NCI-H2029 treated with DMSO at 0.1 percent for 48 hours (cell line): ENCODE measurements around the gene TIMM8B.
"Not testable (repeated sequence)": the region's sequence is repeated elsewhere in the genome, so short reads cannot be mapped to it uniquely, and the experiment has no call there.

Source experiments
- DNase-seq: peaks from one replicate; lab custom pipeline; 2025; lab: John Stamatoyannopoulos, UW

TIMM8B gene

DNA sequence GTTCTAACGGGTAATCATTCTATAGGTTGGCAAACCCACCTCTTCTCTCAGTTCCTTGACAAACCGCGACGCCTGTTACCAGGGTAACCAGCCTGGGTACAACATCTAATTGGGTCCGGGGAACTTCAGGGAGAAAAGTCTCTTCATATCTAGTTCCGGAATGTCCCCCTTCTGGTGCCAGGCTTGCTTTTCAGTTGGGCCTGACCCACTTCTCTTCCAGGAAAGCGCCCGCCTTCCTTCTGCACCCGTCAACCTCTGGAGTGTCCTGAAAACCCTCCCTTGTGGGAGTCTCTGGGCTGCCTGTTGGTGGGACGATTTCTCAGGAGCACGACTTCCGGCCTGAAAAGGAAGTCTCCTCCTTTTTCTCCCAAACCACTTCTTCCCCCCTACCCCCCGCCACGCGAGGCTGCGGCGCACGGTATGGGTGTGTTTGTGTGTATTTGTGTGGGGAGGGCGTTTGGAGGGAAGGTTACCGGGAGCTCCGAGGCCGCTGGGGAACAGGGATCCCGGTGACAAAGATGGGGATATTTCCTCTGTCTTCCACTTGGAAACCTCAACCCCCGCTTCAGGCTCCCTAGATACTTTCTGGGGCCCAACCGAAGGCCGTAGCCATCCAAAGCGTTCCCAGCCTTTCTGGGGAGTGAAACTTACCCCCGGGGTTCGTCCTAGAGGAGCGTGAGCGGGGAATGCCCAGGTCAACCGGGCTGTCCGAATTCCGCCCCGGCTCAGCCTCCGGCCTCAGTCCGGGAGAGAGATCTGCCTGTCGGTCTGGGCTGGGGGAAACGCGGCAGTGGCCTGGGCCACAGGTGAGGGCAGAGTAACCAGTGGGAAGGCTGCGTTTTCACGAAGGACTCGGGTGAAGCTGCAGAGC lies 12.4 kb downstream of the TIMM8B start, which contains the start of the genes NKAPD1 and PIH1D2:
NKAPD1 (plus strand) TSS at position 359 of the 871 bp plus-strand sequence. CDS start 1,276 bp downstream, outside the sequence.
PIH1D2 (minus strand) TSS at position 77 of the 871 bp plus-strand sequence. CDS start 843 bp downstream, outside the sequence.
- peak; percentile 81 for DNase-seq

DNA sequence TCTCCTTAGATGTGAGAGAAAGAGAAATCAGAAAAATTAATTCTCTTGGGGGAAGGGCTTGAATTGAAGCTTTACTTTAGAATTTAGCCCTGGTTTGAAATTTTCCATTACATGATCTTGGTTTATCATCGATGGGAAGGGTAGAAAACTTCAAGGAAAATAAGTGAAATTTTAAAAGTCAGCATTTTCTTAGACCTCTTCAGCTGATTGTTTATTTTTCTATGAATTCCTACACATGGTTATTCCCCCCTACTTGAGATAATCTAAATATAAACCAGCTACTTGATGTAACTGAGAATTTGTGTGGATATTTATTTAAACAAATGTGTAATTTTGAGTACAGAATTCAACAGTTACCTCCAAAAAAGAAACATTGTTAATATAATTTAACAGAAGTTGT lies 23.6 kb downstream of the TIMM8B start:
- DNase-seq: no peak

DNA sequence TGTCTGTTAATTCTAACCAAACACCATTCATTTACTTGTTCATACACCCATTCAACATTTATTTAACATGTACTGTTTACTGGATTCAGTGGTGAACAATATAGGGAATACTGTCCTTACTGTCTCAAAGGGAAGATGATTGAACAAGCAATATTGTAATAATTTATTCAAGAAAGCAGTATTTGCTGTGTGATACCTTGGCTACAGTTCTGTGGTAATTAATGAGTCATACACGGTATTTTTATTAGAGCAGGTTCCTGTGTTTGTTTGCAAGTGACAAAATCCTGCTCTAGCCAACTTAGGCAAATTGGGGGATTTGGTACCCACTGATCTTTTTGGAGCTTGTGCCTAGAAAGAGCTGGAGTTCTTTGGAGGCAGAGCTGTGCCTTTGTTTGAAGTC lies 28.5 kb downstream of the TIMM8B start:
- no peak for DNase-seq

DNA sequence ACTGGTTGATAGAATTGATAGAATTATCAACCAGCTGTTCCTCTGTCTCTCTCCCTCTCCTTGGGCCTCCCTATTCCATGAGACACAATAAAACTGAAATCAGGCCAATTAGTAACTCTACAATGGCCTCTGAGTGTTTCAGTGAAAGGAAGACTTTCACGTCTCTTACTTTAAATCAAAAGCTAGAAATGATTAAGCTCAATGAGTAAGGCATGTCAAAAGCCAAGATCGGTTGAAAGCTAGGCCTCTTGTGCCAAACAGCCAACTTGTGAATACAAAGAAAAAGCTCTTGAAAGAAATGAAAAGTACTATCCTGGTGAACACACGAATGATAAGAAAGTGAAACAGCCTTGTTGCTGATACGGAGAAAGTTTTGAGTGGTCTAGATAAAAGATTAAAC lies 29.4 kb downstream of the TIMM8B start:
- DNase-seq: no peak

DNA sequence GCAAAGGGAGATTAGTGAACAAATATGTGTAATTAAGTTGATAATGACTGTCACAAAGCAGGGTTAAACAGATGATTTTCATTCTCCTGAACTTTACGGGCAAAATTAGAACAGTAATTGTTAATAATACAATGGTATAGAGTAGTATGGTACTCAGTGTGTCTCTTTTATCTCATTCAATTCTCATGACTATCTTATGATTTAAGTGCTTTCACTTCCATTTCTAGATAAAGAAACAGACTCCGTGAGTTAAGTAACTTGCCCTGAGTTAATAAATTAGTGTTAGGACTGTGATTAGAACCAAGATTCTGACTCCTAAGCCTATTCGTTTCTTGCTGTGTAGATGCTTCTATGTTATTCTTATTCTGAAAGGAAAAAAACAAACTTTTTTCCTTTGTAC lies 34.8 kb downstream of the TIMM8B start:
- no peak for DNase-seq

DNA sequence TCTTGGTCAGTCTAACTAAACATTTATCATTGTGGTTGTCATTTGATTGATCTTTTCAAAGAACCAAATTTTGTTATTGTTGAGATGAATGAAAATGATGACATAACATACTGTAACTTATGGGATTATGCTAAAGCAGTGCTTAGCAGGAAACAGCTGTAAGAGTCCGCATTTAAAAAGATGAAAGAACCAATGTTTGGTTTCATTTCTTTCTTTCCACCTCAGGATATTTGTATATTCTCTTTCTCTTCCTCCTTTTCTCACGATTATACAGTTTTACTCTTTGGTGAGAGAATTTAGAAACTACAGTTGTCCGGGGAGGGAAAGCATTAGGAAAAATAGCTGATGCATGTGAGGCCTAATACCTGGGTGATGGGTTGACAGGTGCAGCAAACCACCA lies 35.8 kb downstream of the TIMM8B start:
- no peak for DNase-seq

DNA sequence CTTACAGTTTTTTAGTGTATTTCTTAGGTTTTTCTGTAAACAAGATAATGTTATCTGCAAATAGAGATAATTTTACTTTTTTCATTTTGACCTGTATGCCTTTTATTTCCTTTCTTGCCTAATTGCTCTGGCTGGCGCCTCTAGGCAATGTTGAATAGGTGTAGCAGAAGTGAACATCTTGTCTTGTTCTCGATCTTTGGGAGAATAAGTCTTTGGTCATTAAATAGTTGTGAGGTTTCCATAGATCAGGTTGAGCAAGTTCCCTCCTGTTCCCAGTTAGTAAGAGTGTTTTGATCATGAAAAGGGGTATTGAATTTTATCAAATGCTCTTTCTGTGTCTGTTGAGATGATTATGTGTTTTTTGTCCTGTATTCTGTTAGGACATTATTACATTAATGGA lies 36.8 kb downstream of the TIMM8B start:
- no peak for DNase-seq

DNA sequence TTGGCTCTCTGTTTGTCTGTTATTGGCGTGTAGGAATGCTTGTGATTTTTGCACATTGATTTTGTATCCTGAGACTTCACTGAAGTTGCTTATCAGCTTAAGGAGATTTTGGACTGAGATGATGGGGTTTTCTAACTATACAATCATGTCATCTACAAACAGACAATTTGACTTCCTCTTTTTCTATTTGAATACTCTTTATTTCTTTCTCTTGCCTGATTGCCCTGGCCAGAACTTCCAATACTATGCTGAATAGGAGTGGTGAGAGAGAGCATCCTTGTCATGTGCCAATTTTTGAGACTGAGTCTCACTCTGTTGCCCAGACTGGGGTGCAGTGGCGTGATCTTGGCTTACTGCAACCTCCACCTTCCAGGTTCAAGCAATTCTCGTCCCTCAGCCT lies 38.3 kb downstream of the TIMM8B start:
- DNase-seq: not testable (repeated sequence)

DNA sequence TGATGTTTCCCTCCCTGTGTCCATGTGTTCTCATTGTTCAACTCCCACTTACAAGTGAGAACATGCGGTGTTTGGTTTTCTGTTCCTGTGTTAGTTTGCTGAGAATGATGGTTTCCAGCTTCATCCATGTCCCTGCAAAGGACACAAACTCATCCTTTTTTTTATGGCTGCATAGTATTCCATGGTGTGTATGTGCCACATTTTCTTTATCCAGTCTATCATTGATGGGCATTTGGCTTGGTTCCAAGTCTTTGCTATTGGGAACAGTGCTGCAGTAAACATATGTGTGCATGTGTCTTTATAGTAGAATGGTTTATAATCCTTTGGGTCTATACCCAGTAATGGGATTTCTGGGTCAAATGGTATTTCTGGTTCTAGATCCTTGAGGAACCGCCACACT lies 39.9 kb downstream of the TIMM8B start:
- DNase-seq: not testable (repeated sequence)

DNA sequence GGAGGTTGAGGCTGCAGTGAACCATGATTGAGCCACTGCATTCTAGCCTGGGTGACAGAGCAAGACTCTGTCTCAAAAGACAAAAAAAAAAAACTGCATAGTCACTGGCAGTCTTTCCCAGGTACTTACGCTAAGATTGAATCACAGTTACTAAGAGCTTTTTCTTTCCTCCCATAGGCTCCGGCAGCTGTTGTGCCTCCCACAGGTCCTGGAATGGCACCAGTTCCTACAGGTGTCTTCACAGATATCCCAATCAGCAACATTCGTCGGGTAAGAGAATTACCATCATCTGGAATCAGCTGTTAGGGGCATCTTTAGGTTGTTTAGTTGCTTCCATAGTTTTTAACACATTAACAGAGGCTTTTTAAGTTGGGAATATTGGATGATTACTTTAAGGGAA lies 41.6 kb downstream of the TIMM8B start:
- DNase-seq: no peak

DNA sequence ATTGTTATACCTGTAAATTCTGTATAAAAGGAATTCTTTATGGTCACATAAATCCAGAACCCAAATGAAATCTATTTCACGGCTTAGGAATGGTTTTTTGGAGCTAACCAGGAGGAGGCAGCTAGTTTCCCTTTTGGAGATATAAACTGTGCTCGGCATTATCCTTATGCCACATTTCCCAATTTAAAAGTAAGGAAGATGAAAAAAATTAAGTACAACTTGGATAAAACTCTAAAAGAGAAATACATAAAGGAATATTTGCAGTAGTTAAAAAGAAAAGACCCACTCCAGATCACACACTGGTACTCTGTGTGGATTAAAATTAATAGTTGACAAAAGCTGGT lies 43.6 kb downstream of the TIMM8B start:
- DNase-seq: no peak

DNA sequence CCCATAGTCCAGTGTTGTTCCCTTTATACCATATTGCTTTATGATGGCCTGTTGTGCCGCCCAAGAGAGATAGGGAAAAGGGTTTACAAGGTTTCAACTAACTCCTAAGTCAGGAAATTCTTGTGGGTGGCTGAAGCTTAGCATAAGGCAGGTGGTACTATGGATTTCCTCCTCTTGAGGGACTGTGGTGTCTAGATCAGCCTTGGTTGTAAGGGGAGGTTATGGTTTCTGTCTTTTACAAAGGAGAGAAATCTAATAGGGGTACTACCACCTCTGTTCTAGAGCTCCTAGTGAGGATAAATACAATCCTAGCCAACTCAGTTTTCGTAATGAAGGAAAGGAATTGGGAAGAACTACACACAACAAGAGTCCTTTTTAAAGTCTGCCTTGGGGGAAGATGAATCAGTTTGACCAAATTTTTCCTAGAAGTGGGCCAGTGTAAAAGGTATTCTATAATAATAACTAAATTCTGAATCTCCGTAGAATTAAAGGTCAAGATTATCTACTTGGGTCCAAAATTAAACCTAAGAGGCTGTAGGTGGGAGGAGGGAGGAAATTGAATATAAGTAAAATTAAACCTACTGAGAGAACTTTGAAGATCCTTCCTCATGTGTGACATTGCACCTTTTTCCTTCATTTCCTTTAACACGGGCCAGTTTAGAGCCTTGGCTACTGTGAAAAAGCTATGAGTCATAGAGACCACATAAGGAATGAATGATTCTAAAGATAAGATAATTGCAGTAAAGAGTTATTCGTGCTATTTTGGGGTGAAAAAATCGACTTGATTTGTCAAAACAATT lies 44.2 kb downstream of the TIMM8B start:
- no peak for DNase-seq

DNA sequence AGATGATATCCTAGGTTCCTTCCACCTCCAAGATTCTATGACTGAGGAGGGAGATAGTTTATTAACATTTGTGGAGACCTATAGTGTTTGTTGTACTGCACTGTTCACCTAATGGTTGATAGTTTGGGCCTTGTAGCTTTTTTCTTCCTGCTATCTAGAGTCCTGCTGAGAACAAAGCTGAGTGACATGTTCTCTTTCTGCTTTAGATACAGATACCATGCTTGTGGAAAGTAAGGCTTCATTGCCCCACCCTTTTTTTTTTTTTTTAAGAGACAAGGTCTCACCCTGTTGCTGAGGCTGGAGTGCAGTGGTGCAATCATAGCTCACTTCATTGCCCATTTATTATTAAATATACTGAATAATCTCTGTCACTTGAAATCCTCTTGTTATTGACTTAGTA lies 49.0 kb downstream of the TIMM8B start:
- no peak for DNase-seq
